GM19193 (cell line): Measurements from ENCODE around the gene SCN3B.

Experiments used
- POLR2A ChIP-seq: IDR thresholded peaks from 4 replicates; pipeline ENCODE4 v1.6.1; 2011; ENCODE audit not compliant: insufficient read depth, insufficient read length; ENCODE audit errors: extremely low read depth

Gene SCN3B

GRCh38 chr11:123671534-123671933 lies 17.1 kb upstream of the SCN3B start:
- TF ChIP-seq POLR2A = no peak

- TF ChIP-seq POLR2A = no peak
Measured at GRCh38 chr11:123670081-123670480, 15.7 kb upstream of the SCN3B start.

- TF ChIP-seq POLR2A = no peak
Measured at GRCh38 chr11:123665306-123665705, 10.9 kb upstream of the SCN3B start.

GRCh38 chr11:123659311-123659710 lies 4.9 kb upstream of the SCN3B start:
- no peak for TF ChIP-seq POLR2A

GRCh38 chr11:123653827-123654565 lies 428 bp downstream of the SCN3B start:
- no peak for TF ChIP-seq POLR2A

GRCh38 chr11:123653483-123653826 lies 969 bp downstream of the SCN3B start:
- no peak for TF ChIP-seq POLR2A

- no peak for TF ChIP-seq POLR2A
Measured at GRCh38 chr11:123652599-123652998, 1.8 kb downstream of the SCN3B start.

- no peak for TF ChIP-seq POLR2A
Measured at GRCh38 chr11:123650901-123651300, 3.5 kb downstream of the SCN3B start.

- TF ChIP-seq POLR2A = no peak
Measured at GRCh38 chr11:123645286-123645975, 9.0 kb downstream of the SCN3B start.

- TF ChIP-seq POLR2A = no peak
Measured at GRCh38 chr11:123642435-123642834, 12.0 kb downstream of the SCN3B start.

GRCh38 chr11:123641495-123641840 lies 13.0 kb downstream of the SCN3B start:
- no peak for TF ChIP-seq POLR2A

- TF ChIP-seq POLR2A = no peak
Measured at GRCh38 chr11:123640677-123641494, 13.5 kb downstream of the SCN3B start.

- no peak for TF ChIP-seq POLR2A
Measured at GRCh38 chr11:123640029-123640428, 14.4 kb downstream of the SCN3B start.

GRCh38 chr11:123630126-123630608 lies 24.3 kb downstream of the SCN3B start:
- no peak for TF ChIP-seq POLR2A

GRCh38 chr11:123628936-123629683 lies 25.3 kb downstream of the SCN3B start:
- TF ChIP-seq POLR2A = no peak
